Heart left ventricle (tissue), 13 donors: ENCODE data around the gene WBP11.

Experiments
- POLR2A ChIP-seq, 2 donors: fragments of 450-650 bp; IDR thresholded peaks; one replicate each; pipeline ENCODE4 v1.6.1; 2017; ENCODE audit warnings: antibody characterized with exemption in 2 of 2, mild to moderate bottlenecking in 2 of 2, moderate library complexity in 2 of 2
- TF ChIP-seq, protein P1 (sequence below), 12 donors: fragments of 200-600 bp; sonication (generic) in 4 of 12; IDR thresholded peaks; one replicate each; pipeline versions ENCODE4 v1.5.0 to v1.8.0; 2018 to 2022; ENCODE audit warnings: antibody characterized with exemption in 12 of 12, mild to moderate bottlenecking in 5 of 12
- donor health status: ischemic (EF 13 %, LVEDD 7.1; RV severe dilation, severe dysfunction).
- donor health status: DM: no; HTN: yes; CAD: no.
- donor health status: DM: no; HTN: no; CAD: no.
- donor health status: ischemic (EF 25% LVEDD 6.9; RV normal size, moderate dysfunction).
- donor health status: ischemic (EF 25% LVEDD 5.7; RV mildly dilated, moderate dysfunction).
- donor health status: ischemic (EF 35%, LVEDD 5.7; RV mildly dilated, moderate dysfunction).
- donor health status: nonischemic (EF 11% LVEDD 7.7; RV severe dilation, severe dysfunction).
- donor health status: DM: yes; HTN: yes; CAD: no.
- donor health status: PGD.
- donor health status: ischemic (EF 29% LVEDD 5.4; RV normal size, mild dysfunction).
- donor health status: nonischemic (EF 23%, LVEDD 6.1; RV moderate dilation, normal function).

DNA sequence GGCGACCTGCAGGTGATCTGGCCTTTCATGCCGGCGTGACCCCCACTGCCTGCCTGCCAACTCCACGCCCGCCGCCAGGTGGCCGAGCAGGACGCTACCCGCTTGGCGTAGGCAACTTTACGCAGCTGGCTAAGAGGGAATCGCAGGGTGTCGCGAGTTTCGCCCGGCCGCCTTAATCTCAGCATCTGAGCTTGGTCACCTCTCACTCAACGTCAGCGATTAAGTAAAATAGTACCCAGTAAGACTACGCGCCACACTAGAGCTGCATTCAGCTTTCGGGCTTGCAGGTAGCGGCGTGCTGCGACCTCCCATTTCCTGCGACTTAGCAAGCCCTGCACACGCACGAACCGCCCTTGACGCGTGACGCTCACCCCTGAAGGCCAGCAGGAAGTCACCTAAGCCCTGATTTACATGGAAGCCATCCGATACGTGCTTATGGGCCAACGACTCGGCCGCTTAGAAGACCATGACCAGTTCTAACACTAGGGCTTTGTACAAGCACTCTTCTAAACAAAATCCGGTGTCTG is 33.2 kb downstream of the WBP11 start:
- TF ChIP-seq POLR2A (IDR thresholded peaks at IDR 0.05) = peak in 1 of 2 donors; percentile 28
- TF ChIP-seq, protein P1, sequence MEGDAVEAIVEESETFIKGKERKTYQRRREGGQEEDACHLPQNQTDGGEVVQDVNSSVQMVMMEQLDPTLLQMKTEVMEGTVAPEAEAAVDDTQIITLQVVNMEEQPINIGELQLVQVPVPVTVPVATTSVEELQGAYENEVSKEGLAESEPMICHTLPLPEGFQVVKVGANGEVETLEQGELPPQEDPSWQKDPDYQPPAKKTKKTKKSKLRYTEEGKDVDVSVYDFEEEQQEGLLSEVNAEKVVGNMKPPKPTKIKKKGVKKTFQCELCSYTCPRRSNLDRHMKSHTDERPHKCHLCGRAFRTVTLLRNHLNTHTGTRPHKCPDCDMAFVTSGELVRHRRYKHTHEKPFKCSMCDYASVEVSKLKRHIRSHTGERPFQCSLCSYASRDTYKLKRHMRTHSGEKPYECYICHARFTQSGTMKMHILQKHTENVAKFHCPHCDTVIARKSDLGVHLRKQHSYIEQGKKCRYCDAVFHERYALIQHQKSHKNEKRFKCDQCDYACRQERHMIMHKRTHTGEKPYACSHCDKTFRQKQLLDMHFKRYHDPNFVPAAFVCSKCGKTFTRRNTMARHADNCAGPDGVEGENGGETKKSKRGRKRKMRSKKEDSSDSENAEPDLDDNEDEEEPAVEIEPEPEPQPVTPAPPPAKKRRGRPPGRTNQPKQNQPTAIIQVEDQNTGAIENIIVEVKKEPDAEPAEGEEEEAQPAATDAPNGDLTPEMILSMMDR (IDR thresholded peaks at IDR 0.05) = peak; percentile 59 to 86 (median 70)
